H1 (cell line): ENCODE data around the gene ESRRB. TPM values are rescaled to one million over a fixed set of nuclear protein-coding genes. Genes with fewer than 3 reads are reported as not detected.

Experiments
- CTCF ChIA-PET: fragments of 300-600 bp; sonication (Branson Sonifier 250); formaldehyde crosslinking; loops from one replicate; lab custom pipeline; 2021; ENCODE audit not compliant: partially characterized antibody; lab: Charles Lee
- POLR2A ChIA-PET: fragments of 300-600 bp; sonication (Branson Sonifier 250); formaldehyde crosslinking; loops from one replicate; lab custom pipeline; 2021; ENCODE audit warnings: inconsistent platforms; ENCODE audit not compliant: partially characterized antibody; lab: Charles Lee
- DNase-seq, 2 experiments: peaks; one replicate each; pipeline versions ENCODE4 v3.0.0 to v3.0.0-alpha.2; 2010 to 2022; ENCODE audit warnings: low spot score in 2 of 2, low read depth in 1 of 2, mixed read lengths in 1 of 2
- FAIRE-seq: peaks from 2 replicates; lab custom pipeline; 2011; peaks lifted over from hg19 to GRCh38; lab: Jason Lieb, UNC
- H2AFZ ChIP-seq: 2 replicates; pipeline ENCODE4 v1.8.1; 2012; ENCODE audit warnings: low read length, inconsistent platforms
- H2AK5ac ChIP-seq: 2 replicates; pipeline ENCODE4 v1.6.1; 2013; ENCODE audit warnings: low read depth, low read length
- H2BK120ac ChIP-seq: replicated peaks from 2 replicates; pipeline ENCODE3; 2013; ENCODE audit warnings: low read depth, low read length, inconsistent platforms
- H2BK12ac ChIP-seq: 2 replicates; pipeline ENCODE4 v1.6.1; 2013; ENCODE audit warnings: low read depth, low read length
- H2BK15ac ChIP-seq: 2 replicates; pipeline ENCODE4 v1.6.1; 2013; ENCODE audit warnings: low read length
- H2BK20ac ChIP-seq: 2 replicates; pipeline ENCODE4 v1.6.1; 2013; ENCODE audit warnings: low read length
- H2BK5ac ChIP-seq: 2 replicates; pipeline ENCODE4 v1.6.1; 2013; ENCODE audit warnings: low read depth, low read length
- H3K14ac ChIP-seq: 2 replicates; pipeline ENCODE4 v1.6.1; 2013; ENCODE audit warnings: inconsistent platforms; ENCODE audit not compliant: insufficient read length
- H3K18ac ChIP-seq: 2 replicates; pipeline ENCODE4 v1.6.1; 2013; ENCODE audit warnings: low read length; ENCODE audit errors: extremely low read depth
- H3K23ac ChIP-seq: 2 replicates; pipeline ENCODE4 v1.6.1; 2013; ENCODE audit warnings: inconsistent platforms; ENCODE audit not compliant: insufficient read length
- H3K23me2 ChIP-seq: 2 replicates; pipeline ENCODE4 v1.6.1; 2013; ENCODE audit warnings: low read depth, low read length
- H3K27ac ChIP-seq: 2 replicates; pipeline ENCODE4 v1.6.1; 2011; ENCODE audit warnings: low read depth, low read length, inconsistent platforms
- H3K27me3 ChIP-seq, 4 experiments: replicated peaks in 1 of 4; 1 replicate in 1 of 4; 2 replicates in 3 of 4; pipeline versions ENCODE4 v1.6.1 to v1.8.1; 2011 to 2013; ENCODE audit warnings: low read length in 3 of 4, mild to moderate bottlenecking in 3 of 4, inconsistent platforms in 2 of 4, mixed read lengths in 2 of 4, moderate library complexity in 1 of 4; ENCODE audit not compliant: control insufficient read depth in 3 of 4, insufficient read depth in 3 of 4; ENCODE audit errors: extremely low read depth in 1 of 4
- H3K36me3 ChIP-seq, 4 experiments: 2 replicates each; pipeline versions ENCODE4 v1.6.1 to v1.8.1; 2011 to 2013; ENCODE audit warnings: mild to moderate bottlenecking in 4 of 4, low read length in 3 of 4, moderate library complexity in 2 of 4, control low read depth in 1 of 4, inconsistent platforms in 1 of 4; ENCODE audit not compliant: insufficient read depth in 4 of 4, control insufficient read depth in 2 of 4
- H3K4ac ChIP-seq: replicated peaks from 2 replicates; pipeline ENCODE3; 2013; ENCODE audit warnings: low read length, low read depth, mixed read lengths, inconsistent platforms; ENCODE audit not compliant: insufficient read length
- H3K4me1 ChIP-seq, 4 experiments: replicated peaks in 1 of 4; 1 replicate in 1 of 4; 2 replicates in 3 of 4; pipeline versions ENCODE4 v1.6.1 to v1.8.1; 2011 to 2013; ENCODE audit warnings: low read length in 3 of 4, inconsistent platforms in 2 of 4, mixed read lengths in 1 of 4; ENCODE audit not compliant: insufficient read depth in 4 of 4, control insufficient read depth in 3 of 4
- H3K4me2 ChIP-seq, 2 experiments: 2 replicates each; pipeline versions ENCODE4 v1.6.1 to v1.8.1; 2011 to 2013; ENCODE audit warnings: low read depth in 2 of 2, low read length in 2 of 2, control low read depth in 1 of 2, inconsistent platforms in 1 of 2, mild to moderate bottlenecking in 1 of 2; ENCODE audit not compliant: insufficient read depth in 1 of 2
- H3K4me3 ChIP-seq, 4 experiments: fragments of 200-600, 300-600 bp in 1 of 4; sonication (generic), shearing (Covaris generic), sonication (Bioruptor Twin) in 1 of 4; 2 replicates each; pipeline versions ENCODE4 v1.5.1 to v1.8.1; 2011 to 2016; ENCODE audit warnings: low read length in 4 of 4, low read depth in 3 of 4, control low read depth in 2 of 4, inconsistent platforms in 2 of 4, mild to moderate bottlenecking in 2 of 4, mixed read lengths in 1 of 4, moderate library complexity in 1 of 4; ENCODE audit not compliant: insufficient read depth in 2 of 4; ENCODE audit errors: extremely low read depth in 1 of 4
- H3K56ac ChIP-seq: replicated peaks from 2 replicates; pipeline ENCODE3; 2013; ENCODE audit warnings: low read depth, mild to moderate bottlenecking, mixed read lengths, low read length, inconsistent platforms; ENCODE audit not compliant: insufficient read length
- H3K79me1 ChIP-seq: 2 replicates; pipeline ENCODE4 v1.6.1; 2013; ENCODE audit warnings: low read depth, low read length, control low read depth
- H3K79me2 ChIP-seq, 2 experiments: 2 replicates each; pipeline versions ENCODE4 v1.6.1 to v1.8.1; 2012 to 2013; ENCODE audit warnings: low read length in 2 of 2, mild to moderate bottlenecking in 2 of 2, inconsistent platforms in 1 of 2; ENCODE audit not compliant: insufficient read depth in 2 of 2, control insufficient read depth in 1 of 2
- H3K9ac ChIP-seq, 4 experiments: replicated peaks in 1 of 4; 1 replicate in 1 of 4; 2 replicates in 3 of 4; pipeline versions ENCODE4 v1.6.1 to v1.8.1; 2011 to 2013; ENCODE audit warnings: low read depth in 3 of 4, low read length in 3 of 4, control low read depth in 2 of 4, mild to moderate bottlenecking in 2 of 4, moderate library complexity in 2 of 4, inconsistent platforms in 1 of 4; ENCODE audit errors: extremely low read depth in 1 of 4
- H3K9me3 ChIP-seq, 2 experiments: 2 replicates each; pipeline versions ENCODE4 v1.6.1 to v1.8.1; 2012 to 2013; ENCODE audit warnings: mild to moderate bottlenecking in 2 of 2, moderate library complexity in 2 of 2, control low read depth in 1 of 2, inconsistent platforms in 1 of 2, low read depth in 1 of 2, low read length in 1 of 2, mixed read lengths in 1 of 2; ENCODE audit not compliant: insufficient read depth in 2 of 2
- H4K20me1 ChIP-seq, 2 experiments: replicated peaks in 1 of 2; 2 replicates each; pipeline versions ENCODE3 to v1.8.1; 2011 to 2013; ENCODE audit warnings: inconsistent platforms in 2 of 2, low read length in 2 of 2, mild to moderate bottlenecking in 1 of 2; ENCODE audit not compliant: insufficient read depth in 2 of 2, control insufficient read depth in 1 of 2
- H4K5ac ChIP-seq: 2 replicates; pipeline ENCODE4 v1.6.1; 2013; ENCODE audit warnings: low read length, low read depth, mixed read lengths, inconsistent platforms; ENCODE audit not compliant: insufficient read length
- H4K8ac ChIP-seq: 2 replicates; pipeline ENCODE4 v1.8.0; 2013; ENCODE audit warnings: mild to moderate bottlenecking, moderate library complexity, low read length, inconsistent platforms; ENCODE audit not compliant: insufficient read depth; ENCODE audit errors: extremely low read depth
- H4K91ac ChIP-seq: replicated peaks from 2 replicates; pipeline ENCODE3; 2013; ENCODE audit warnings: low read length, mixed read lengths, inconsistent platforms; ENCODE audit not compliant: insufficient read length
- ASH2L ChIP-seq: fragments of 200-600, 300-600 bp; sonication (generic); IDR thresholded peaks from one replicate; pipeline ENCODE4 v1.7.1; 2017; ENCODE audit warnings: low read length
- CBX5 ChIP-seq: fragments of 300-800, 300-1000 bp; sonication (generic); IDR thresholded peaks from 2 replicates; pipeline ENCODE4 v1.7.1; 2016; ENCODE audit warnings: antibody characterized with exemption, low read length, low read depth
- CTBP2 ChIP-seq: IDR thresholded peaks from 2 replicates; pipeline ENCODE4 v1.7.0; 2011; ENCODE audit warnings: borderline replicate concordance, mild to moderate bottlenecking, moderate library complexity, mixed read lengths, low read length; ENCODE audit not compliant: insufficient read depth, insufficient read length
- EP300 ChIP-seq, 2 experiments: IDR thresholded peaks; 1 replicate in 1 of 2; 2 replicates in 1 of 2; pipeline ENCODE4 v1.6.1; 2011 to 2012; ENCODE audit warnings: low read depth in 2 of 2, low read length in 2 of 2, mild to moderate bottlenecking in 2 of 2, borderline replicate concordance in 1 of 2, inconsistent platforms in 1 of 2, moderate library complexity in 1 of 2
- GABPA ChIP-seq: IDR thresholded peaks from 2 replicates; pipeline ENCODE4 v1.6.1; 2011; ENCODE audit warnings: mild to moderate bottlenecking, low read length, moderate library complexity, borderline replicate concordance; ENCODE audit not compliant: insufficient read depth
- JUND ChIP-seq: IDR thresholded peaks from 2 replicates; pipeline ENCODE4 v1.6.1; 2011; ENCODE audit warnings: mild to moderate bottlenecking, improper control_type of control experiment, low read length
- KDM4A ChIP-seq: IDR thresholded peaks from one replicate; pipeline ENCODE4 v1.7.1; 2012; ENCODE audit warnings: low read depth, mild to moderate bottlenecking, moderate library complexity, low read length, inconsistent platforms; ENCODE audit not compliant: severe bottlenecking
- RBBP5 ChIP-seq: IDR thresholded peaks from 2 replicates; pipeline ENCODE4 v1.7.1; 2012; ENCODE audit warnings: low read depth, mild to moderate bottlenecking, inconsistent platforms, low read length, moderate library complexity, borderline replicate concordance
- RXRA ChIP-seq: IDR thresholded peaks from 2 replicates; pipeline ENCODE4 v1.6.1; 2011; ENCODE audit warnings: low read depth, mild to moderate bottlenecking, low read length, moderate library complexity; ENCODE audit not compliant: insufficient read depth
- WGBS, 2 experiments: shearing (Covaris generic) in 1 of 2; methylation state at CpG; one replicate each; pipeline versions ENCODE4 v1.1.6 to v1.1.7; 2013 to 2015; ENCODE audit warnings: low lambda C conversion rate in 2 of 2, mixed read lengths in 2 of 2, inconsistent platforms in 1 of 2, low coverage in 1 of 2, missing lambda C conversion rate in 1 of 2; ENCODE audit not compliant: insufficient replicate concordance in 2 of 2, insufficient coverage in 1 of 2, insufficient read length in 1 of 2; ENCODE audit errors: extremely low coverage in 1 of 2, missing lambda C conversion rate in 1 of 2; 5-methylcytosine and 5-hydroxymethylcytosine counted together
- polyA plus RNA-seq, 7 experiments: library from polyadenylated mRNA; depleted of rRNA in 3 of 7; stranded (reverse) in 5 of 7; unstranded in 2 of 7; fragments of >200 nt in 5 of 7; fragments of 200-250 nt in 2 of 7; gene quantifications; 1 replicate in 5 of 7; 2 replicates in 1 of 7; 4 replicates in 1 of 7; pipeline versions ENCODE4 v1.2.1 to v1.2.3, GENCODE V29; 2011 to 2013; ENCODE audit warnings: missing spikeins in 2 of 7, mixed read lengths in 2 of 7
- total RNA-seq: library from RNA; stranded (reverse); fragmentation: NEBNext Ultra II Directional; extraction: Animal tissue kit (Norgen Biotek cat#: 25700); gene quantifications from 2 replicates; pipeline ENCODE4 v1.2.1, GENCODE V29; 2021
- TF ChIP-seq, protein P1 (sequence below): IDR thresholded peaks from 2 replicates; pipeline ENCODE4 v1.6.1; 2011; ENCODE audit warnings: low read depth, mild to moderate bottlenecking, low read length; ENCODE audit not compliant: insufficient read depth
- TF ChIP-seq, protein P2 (sequence below): IDR thresholded peaks from 2 replicates; pipeline ENCODE4 v1.6.1; 2011; ENCODE audit warnings: low read length, improper control_type of control experiment

The ESRRB gene
- total and polyA plus RNA-seq, 2 of the 8 experiments (the other 6 are each of a cell fraction or from before 2014, with no cell fraction given): 0.29 to 0.45 TPM

GRCh38 chr14:76486251-76486743, 110.4 kb downstream of the ESRRB start:
- no peak overlapping the region for H2AK5ac ChIP-seq
- H2BK5ac ChIP-seq: no peak overlapping the region
- no peak overlapping the region for H3K56ac ChIP-seq
- no peaks in the 10 kb centered on the region for H3K36me3 ChIP-seq
- H3K9me3 ChIP-seq: no peaks in the 10 kb centered on the region
- no peak overlapping the region for H4K8ac ChIP-seq
- FAIRE-seq (no peak), DNase-seq (no peak)
- no peak overlapping the region for H2BK20ac ChIP-seq
- H3K23ac ChIP-seq: no peak overlapping the region
- no peaks in the 10 kb centered on the region for H4K20me1 ChIP-seq
- no peak overlapping the region for H4K91ac ChIP-seq
- H3K79me2 ChIP-seq: no peaks in the 10 kb centered on the region
- H3K79me1 ChIP-seq: no peaks in the 10 kb centered on the region
- H2AFZ ChIP-seq: no peak overlapping the region
- H3K4me1 ChIP-seq: peaks cover 0 to 4% (median 3%) of the 10 kb centered on the region in 4 experiments; a peak in 3 of 7 replicates
- no peak overlapping the region for H3K9ac ChIP-seq
- no peak overlapping the region for H3K4me3 ChIP-seq
- H3K23me2 ChIP-seq: no peaks in the 10 kb centered on the region
- H3K4ac ChIP-seq: no peak overlapping the region
- WGBS, 2 experiments: 83% methylated on average over 7 of the region's 7 CpGs; no CpG with 5 or more reads in 1 of the 2 experiments
- H2BK120ac ChIP-seq: no peak overlapping the region
- H2BK12ac ChIP-seq: no peak overlapping the region
- no peak overlapping the region for H3K4me2 ChIP-seq
- H4K5ac ChIP-seq: no peak overlapping the region
- no peak overlapping the region for H3K27ac ChIP-seq
- ChIA-PET CTCF (interaction anchor here (0.6 to 11.2 kb wide), 16 partner anchors 8 to 435 kb away, joined by 3 to 87 read pairs (median 4); no protein-coding TSS in a partner anchor), POLR2A (interaction anchor here (0.7 kb wide), 1 partner anchor 16 kb away, joined by 3 read pairs; no protein-coding TSS in a partner anchor)
- H3K18ac ChIP-seq: no peak overlapping the region
- no peaks in the 10 kb centered on the region for H3K27me3 ChIP-seq
- H3K14ac ChIP-seq: no peak overlapping the region
- H2BK15ac ChIP-seq: no peak overlapping the region
- TF ChIP-seq EP300 (IDR thresholded peaks at IDR 0.05; ENCODE audit: borderline replicate concordance in 1 of 2, low read depth in 2 of 2, low read length in 2 of 2): no peak
- TF ChIP-seq JUND: no peak
- TF ChIP-seq CTBP2: no peak
- no peak for TF ChIP-seq RBBP5
- TF ChIP-seq RXRA: no peak
- no peak for TF ChIP-seq ASH2L
- TF ChIP-seq, protein P1, sequence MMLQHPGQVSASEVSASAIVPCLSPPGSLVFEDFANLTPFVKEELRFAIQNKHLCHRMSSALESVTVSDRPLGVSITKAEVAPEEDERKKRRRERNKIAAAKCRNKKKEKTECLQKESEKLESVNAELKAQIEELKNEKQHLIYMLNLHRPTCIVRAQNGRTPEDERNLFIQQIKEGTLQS: no peak
- TF ChIP-seq KDM4A: no peak
- TF ChIP-seq, protein P2, sequence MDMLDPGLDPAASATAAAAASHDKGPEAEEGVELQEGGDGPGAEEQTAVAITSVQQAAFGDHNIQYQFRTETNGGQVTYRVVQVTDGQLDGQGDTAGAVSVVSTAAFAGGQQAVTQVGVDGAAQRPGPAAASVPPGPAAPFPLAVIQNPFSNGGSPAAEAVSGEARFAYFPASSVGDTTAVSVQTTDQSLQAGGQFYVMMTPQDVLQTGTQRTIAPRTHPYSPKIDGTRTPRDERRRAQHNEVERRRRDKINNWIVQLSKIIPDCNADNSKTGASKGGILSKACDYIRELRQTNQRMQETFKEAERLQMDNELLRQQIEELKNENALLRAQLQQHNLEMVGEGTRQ: no peak
- no peak for TF ChIP-seq GABPA
- no peak for TF ChIP-seq CBX5
